ENCODE measurements around the gene INO80B.
"Not testable (repeated sequence)": the region's sequence is repeated elsewhere in the genome, so short reads cannot be mapped to it uniquely, and the experiment has no call there.

Gene INO80B

DNA sequence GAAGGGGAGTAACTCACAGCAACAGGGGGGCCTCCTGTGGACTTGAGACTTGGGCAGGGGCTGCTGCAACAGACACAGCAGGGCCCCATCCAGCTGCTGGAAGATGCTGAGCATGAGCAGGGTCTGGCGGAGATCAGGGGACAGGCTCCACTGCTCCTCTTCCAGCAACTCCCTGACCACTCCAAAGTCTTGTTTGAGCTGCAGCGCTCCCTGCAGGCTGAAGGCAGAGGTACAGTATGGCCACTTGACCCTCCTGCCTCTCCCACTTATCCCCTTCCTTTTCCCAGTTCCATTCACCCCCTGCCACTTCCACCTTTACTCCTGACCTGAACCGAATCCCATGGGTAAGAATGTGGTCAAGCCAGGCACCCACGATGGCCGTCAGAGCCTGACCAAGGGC lies 20.0 kb downstream of the INO80B start:
- DNase-seq (ENCODE audit: low read depth in 3 of 3, low spot score in 1 of 3), result no peak

DNA sequence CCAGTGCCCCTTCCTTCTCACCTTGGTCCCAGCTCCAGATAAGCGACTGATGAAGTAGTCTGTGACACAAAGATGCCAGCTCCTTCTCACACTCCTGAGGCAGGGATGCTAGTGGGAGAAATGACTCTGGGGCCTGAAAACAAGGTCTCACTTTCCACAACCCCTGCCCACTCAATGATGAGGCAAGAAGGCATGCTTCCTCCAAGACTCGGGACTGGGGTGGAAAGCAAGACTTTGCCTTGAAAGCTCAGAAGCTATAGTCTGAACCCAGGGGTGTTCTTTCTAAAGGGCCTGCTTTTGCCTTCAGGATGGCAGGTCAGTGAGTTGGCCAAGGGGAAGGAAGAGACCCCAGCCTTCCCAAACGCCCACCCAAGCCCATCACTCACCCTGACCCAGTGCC lies 26.5 kb downstream of the INO80B start:
- no peak for DNase-seq (ENCODE audit: low read depth in 3 of 3, low spot score in 1 of 3)

DNA sequence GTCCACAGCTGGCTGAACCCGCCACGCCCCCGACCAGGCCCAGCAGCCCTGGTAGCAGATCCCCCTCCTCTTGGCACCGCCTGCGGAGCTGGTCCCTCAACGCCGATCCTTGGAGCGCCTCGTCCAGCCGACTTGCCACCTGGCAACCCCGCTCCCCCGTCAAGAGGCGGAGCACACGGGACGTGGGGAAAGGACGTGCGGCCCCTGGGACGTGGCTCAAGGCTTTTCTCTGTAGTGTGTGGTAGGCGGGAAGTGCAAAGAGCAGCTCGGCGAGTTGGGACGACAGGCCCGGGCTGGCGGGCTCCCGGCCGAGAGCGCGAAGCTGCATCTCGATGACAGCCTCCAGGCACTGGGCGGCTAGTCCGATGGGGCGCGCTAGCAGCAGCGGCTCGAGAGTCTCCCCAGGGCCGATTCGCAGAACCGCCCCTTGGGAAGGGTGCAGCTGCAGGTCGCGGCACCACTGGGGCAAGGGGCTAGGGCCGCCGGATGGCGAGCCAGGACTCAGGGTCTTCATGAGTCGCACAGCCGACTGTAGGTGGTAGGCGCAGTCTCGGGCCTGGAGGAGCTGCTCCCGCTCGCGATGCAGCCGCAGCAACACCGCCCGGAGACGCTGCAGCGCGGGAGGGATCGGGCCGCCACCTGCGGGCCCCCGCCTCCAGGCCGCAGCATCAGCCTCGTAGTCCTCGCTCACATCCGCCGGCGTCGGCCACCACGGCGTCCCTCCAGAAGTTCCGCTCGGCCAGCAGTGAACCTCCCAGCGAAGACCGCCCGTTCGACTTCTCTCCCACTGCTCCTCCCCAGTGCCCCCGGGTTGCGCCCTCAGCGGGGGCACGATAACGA lies 27.3 kb downstream of the INO80B start:
- no peak for DNase-seq (ENCODE audit: low read depth in 3 of 3, low spot score in 1 of 3)

DNA sequence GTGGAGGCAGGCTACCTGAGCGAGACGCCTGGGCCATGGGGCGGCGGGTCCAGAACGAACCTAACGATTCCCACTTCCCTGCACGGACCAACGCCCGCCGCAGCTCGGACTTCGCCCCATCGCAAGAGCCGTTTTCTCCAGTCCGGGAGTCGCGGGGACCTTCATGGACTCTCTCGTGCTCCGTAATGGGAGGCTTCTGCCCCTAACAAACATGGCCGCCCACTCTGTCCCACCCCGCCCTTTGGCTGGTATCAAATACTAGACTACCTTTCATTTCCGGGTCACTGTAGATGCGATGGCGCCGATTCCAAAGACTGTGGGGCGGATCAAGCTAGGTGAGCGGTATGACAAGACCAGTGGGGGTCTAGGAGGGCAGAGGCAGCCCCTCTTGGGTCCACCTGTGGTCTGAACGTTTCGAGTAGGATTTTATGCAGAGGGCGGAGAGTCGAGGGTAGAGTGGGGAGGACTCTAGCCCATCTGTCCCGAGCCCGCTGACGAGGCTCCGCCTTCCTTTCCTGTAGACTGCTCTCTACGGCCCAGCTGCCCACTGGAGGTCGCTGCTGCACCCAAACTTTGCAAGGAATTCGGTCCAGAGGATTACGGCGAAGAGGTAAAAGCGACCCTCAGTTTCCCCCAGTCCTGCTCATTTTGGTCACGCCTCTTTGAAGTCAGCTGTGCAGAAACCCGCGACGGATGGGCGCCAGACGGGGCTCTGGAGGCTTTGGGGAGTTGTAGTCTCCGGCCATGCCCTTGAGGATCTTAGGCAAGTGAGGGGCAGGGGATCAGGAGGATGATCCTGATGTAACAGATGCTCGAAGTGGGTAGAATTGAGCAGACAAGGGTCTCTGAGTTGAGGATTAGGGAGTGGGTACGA lies 28.2 kb downstream of the INO80B start, which contains the start of the genes CCDC142 and TTC31:
CCDC142 (minus strand) TSS at position 198 of the 874 bp plus-strand sequence; CDS start at position 37, 161 bp downstream.
TTC31 (plus strand) TSS at position 281 of the 874 bp plus-strand sequence; CDS start at position 296, 15 bp downstream.
- DNase-seq (ENCODE audit: low read depth in 3 of 3, low spot score in 1 of 3), result peak; percentile 78 to 83 (median 80)

DNA sequence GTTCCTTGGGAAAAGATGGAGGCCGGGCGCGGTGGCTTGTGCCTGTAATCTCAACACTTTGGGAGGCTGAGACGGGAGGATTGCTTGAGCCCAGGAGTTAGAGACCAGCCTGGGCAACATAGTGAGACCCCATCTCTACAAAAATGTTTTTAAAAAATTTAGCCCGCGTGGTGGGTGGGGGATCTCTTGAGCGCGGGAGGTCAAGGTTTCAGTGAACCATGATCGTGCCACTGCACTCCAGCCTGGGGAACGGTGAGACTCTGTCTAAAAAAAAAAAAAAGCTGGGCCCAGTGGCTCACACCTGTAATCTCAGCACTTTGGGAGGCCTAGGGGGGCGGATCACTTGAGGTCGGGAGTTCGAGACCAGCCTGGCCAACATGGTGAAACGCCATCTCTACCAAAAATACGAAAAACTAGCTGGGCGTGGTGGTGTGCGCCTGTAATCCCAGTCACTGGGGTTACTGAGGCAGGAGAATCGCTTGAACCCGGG lies 28.8 kb downstream of the INO80B start:
- not testable (repeated sequence) for DNase-seq (ENCODE audit: low read depth in 3 of 3, low spot score in 1 of 3)

DNA sequence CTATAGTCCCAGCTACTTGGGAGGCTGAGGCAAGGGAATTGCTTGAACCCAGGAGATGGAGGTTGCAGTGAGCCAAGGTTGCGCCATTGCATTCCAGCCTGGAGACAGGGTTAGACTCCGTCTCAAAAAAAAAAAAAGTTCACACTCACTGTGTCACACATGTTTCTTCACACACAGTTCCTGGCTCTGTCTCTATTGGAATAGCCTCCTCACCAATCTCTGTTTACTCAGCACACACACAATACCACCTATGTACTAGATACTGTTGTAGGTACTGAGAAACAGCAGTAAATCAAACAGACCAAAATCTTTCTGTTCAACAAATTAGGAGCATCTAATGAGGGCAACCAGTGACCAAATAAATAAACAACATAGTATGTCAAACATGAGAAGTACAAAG lies 31.3 kb downstream of the INO80B start:
- no peak for DNase-seq (ENCODE audit: low read depth in 3 of 3, low spot score in 1 of 3)

DNA sequence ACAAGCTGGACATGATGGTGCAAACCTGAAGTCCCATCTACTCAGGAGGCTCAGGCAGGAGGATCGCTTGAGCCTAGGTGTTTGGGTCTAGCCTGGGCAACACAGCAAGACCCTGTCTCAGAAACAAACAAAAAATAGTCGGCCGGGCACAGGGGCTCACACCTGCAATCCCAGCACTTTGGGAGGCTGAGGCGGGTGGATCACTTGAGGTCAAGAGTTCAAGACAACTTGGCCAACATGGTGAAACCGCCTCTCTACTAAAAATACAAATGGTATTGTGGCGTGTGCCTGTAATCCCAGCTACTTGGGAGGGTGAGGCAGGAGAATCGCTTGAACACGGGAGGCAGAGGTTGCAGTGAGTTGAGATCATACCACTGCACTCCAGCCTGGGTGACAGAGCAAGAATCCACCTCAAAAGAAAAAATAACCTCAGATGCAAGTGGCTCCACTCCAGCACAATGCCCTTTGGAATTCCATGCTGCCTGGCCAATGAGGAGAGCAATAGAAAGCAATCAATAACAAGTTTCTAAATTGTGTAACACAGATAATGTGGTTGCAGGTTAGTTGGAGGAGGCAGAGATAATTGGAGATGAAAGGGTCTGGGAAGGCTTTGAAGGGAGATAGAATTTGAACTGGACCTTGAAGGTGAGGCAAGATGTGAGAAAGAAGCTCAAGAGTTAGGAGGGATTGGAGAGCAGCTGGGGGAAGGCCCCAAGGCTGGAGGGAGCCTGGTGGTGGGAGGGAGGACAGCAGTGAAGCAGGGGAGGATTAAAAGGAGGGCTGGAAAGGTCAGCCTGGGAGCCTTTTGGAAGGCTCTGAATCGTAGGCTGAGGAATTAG lies 34.0 kb downstream of the INO80B start:
- no peak for DNase-seq (ENCODE audit: low read depth in 3 of 3, low spot score in 1 of 3)

DNA sequence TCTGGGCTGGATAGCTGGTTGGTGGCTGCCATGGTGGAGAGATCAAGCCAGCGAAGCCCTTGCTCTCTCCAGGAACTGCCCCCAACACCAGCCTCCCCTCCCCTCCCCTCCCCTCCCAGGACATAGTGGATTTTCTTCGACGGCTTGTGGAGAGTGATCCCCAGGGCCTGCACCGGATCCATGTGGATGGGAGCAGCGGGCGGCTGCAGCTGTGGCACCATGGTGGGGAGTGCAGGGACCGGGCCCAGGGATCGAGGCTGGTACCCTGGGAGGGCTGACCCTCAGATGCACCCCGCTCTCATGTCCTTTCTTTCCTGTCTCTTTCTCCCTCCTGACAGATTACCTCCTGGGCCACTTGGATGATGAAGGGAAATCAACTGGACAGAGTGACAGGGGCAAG lies 35.0 kb downstream of the INO80B start:
- DNase-seq (ENCODE audit: low read depth in 3 of 3, low spot score in 1 of 3), result no peak

DNA sequence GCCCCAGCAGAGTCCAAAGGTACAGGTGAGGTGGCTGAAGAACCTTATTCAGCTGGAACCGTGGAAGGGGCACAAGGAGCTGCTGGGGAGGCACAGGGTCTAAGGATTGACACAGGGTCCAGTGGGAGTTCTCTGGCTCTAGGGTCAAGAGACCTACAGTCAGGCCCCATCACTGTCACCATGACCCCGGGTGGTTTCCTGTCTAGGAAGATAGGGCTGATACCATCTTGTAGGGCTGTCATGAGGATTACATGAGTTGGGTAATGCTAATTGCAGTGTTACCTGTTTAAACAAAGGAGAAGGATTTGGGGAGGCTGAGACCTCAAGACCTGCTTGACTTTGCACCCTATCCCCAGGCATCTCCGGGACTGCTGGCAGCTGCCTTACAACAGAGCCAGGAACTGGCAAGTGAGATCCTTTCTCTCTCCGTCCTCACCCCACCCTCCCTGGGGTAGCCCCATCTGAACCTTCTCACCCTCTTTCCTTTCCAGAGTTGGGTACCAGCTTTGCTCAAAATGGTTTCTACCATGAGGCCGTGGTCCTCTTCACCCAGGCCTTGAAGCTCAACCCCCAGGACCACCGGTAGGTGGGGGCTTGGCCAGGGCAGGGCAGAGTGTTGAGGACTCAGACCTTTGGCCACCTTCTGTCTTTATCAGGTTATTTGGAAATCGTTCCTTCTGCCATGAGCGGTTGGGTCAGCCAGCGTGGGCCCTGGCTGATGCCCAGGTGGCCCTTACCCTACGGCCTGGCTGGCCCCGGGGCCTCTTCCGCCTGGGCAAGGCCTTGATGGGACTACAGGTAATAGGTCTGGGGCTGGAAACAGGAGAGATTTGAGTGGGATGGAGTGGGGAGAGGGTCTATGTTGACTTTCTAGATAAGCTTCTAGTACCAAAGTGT lies 37.0 kb downstream of the INO80B start:
- no peak for DNase-seq (ENCODE audit: low read depth in 3 of 3, low spot score in 1 of 3)

DNA sequence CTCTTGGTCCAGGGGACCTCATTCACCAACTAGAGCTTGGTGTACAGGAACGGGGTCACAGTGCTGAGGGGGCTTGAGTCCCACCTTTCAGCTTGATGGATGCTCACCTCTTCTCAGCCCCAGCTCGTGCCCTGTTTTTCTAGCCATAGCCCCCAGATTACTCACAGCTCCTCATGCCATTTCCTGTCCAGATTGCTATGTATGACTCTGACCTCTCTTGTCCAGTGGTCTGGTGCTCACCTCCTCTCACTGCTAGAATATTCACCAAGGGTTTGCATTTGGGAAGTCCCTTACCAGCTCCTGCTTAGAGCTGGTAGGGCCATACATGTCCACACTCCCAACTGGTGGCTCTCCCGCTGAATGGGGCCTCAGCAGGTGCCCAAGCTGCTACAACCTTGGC lies 38.7 kb downstream of the INO80B start:
- DNase-seq (ENCODE audit: low read depth in 3 of 3, low spot score in 1 of 3), result no peak

DNA sequence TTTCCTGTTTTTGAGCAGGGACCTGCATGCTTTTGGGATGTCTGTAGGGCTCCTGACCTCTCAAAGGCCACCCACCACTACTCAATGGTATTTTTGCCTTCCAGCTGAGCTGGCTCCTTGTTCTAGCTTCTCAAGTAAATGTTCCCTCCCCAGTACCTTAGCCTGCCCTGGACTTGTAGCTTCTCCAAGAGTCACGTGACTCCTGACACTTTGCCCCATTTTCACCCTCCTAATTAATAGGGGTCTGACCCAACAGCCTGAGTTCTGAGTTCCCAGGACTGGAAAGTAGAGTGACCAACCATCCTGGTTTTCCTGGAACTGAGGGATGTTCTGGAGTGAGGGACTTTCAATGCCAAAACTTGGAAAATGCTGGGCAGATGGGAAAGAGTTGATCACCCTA lies 40.6 kb downstream of the INO80B start:
- no peak for DNase-seq (ENCODE audit: low read depth in 3 of 3, low spot score in 1 of 3)

DNA sequence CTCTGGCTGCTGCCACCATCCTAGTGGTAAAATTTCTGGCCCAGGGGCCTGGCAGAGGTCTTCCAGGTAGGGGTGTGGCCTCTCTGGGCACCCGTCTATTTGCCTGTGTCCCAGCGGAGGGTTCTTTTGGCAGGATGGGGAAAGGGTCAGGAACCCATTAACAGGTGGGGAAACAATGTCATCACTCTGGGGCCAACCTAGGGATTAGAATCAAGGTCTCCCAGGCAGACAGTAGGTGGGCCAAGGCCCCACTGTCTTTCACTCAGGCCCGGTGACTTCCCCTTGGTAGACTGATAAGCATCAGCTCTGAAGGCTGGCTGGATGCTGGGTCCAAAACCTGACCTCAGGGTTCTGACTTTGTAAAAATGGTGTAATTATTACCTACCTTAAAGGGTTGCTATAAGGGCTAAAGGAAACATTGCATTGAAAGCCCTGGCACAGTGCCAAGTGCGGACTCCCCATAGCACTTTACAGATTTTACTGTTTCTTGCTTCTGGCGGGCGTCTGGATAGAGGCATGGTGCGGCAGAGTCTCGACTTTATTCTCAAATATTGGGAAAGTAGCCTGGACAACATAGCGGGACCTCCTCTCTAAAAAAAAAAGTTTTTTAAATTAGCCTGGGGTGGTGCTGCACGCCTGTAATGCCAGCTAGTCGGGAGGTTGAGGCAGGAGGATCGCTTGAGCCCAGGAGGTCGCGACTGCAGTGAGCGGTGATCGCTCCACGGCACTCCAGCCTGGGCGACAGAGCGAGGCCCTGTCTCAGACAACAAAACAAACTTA lies 42.3 kb downstream of the INO80B start:
- DNase-seq (ENCODE audit: low read depth in 3 of 3, low spot score in 1 of 3), result no peak

DNA sequence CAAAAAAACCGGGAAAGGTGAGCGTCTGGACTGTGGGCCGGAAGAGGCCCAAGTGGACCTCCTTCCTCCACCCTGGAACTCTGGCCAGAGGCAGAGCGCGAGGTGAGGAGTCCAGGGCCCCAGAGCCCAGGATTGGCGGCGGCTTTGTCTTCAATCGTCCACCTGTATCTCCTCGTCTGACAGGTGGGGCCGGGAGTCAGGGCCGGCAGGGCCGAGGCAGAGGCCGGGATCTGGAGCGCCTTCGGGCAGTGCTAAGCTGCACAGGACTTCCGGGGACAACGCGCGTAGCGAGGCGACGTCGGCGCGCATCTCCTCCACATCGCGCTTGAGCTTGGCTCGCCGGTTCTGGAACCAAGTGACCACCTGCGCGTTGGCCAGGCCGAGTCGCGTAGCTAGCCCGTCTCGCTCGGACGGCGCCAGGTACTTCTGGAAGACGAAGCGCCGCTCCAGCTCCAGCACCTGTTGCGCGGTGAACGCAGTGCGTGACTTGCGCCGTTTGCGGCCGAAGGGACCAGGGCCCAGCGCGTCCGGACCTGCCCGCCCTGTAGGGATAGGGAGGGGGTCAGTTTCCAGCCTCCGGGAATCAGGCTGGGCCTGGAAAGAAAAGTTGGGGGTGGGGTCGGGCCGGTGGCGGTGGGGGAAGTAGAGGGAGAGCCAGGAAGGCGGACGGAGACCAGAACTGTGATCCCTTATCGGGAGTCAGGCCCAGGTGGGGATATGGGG lies 43.1 kb downstream of the INO80B start:
- no peak for DNase-seq (ENCODE audit: low read depth in 3 of 3, low spot score in 1 of 3)

DNA sequence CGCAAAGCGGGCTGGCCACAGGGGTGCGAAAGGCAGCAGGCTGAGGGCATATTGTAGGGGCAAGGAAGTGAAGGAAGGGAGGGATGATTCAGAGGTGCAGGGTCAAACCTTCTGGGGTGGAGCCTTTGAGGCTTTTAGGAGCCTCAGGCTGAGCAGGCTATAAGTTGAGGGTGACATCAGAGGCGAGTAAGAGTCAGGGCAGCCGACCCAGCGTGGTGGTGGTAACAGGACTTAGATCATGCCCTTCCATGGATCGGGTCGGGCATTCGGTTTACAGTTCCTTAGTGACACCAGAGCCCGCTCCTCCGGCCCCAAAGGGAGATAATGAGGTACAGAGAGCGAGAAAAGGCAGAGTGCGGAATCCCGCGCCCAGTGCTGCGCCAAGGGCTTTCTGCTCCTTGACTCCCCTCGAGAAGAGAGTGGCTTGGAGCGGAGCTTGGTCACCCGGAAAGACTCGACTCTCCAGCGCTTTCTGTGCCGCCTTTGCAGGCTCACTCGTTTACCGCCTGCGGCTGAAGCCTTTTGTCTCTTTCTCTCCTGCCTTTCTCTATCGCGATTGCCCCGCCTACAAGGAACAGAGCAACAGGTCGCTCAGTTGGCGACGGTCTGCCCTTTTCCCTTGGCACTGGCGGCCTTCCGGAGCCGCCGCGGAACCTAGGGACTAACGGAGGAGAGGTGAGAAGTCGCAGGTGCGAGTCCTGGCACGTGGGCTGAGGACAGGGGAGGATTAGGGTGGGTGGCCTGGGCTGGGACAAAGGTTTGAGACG lies 43.8 kb downstream of the INO80B start:
- DNase-seq (ENCODE audit: low read depth in 3 of 3, low spot score in 1 of 3), result no peak

DNA sequence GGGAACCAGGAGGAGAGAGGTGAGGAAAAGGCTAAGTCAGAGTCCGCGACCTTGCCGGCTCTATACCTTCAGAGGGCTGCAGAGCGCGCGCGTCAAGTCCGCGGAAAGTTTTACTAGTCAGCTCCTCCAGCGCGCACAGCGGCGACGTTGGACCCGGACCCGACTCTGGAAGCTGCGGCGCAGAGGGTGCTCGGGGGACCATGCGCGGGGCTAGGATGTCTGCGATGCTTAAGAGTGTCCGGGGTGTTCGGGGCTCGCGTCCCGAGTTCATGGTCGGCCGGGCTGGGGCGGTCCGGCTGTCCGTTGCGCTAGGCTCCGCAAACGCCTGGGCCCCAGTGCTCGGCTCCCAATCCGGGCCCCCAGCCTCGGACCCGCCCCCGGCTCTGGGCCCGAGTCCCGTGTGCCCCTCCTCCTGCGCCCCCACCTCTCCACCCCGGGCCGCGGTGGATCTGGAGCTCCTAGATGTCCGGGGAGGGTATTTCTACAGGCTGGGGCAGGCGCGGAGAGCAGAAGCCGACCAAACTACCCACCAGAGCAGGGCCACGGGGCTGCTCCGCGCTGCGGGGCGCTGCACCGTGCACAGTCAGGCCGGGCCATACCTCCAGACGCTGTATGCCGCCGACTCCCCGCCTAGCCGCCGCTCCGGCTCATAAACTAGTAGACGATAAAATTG lies 44.5 kb downstream of the INO80B start, which contains the start of gene LBX2:
LBX2 (minus strand) TSS at position 337 of the 673 bp plus-strand sequence; CDS start at position 271, 66 bp downstream.
- DNase-seq (ENCODE audit: low read depth in 3 of 3, low spot score in 1 of 3), result no peak

DNA sequence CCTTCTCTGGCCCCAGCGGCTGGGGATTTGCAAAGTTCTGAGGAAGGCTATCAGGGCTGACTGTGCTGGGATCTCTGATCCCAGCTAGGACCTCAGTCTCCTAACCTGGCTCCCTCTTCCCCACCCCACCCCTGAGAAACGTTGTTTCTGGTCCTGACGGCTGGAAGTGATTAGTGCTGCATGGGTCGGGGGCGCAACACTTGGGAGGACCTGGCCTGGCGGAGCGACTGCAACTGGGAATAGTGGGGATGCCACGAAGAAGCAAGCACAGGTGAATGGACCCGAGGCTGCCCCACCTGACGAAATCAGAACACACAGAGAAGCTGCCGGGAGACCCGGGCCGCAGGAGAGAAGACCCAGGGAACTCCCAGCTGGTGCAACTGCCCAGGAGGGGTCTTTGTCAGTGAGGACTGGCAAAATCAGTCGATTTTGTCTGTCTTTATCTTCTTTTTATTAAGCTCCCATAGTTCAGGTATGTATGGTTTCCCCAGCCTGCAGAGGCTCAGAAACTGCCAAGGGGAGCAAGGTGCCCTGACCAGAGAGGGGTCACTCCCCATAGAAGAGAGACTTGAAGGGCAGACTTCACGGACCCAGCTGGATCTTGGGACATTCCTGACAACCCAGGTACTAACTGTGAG lies 45.2 kb downstream of the INO80B start:
- no peak for DNase-seq (ENCODE audit: low read depth in 3 of 3, low spot score in 1 of 3)

DNA sequence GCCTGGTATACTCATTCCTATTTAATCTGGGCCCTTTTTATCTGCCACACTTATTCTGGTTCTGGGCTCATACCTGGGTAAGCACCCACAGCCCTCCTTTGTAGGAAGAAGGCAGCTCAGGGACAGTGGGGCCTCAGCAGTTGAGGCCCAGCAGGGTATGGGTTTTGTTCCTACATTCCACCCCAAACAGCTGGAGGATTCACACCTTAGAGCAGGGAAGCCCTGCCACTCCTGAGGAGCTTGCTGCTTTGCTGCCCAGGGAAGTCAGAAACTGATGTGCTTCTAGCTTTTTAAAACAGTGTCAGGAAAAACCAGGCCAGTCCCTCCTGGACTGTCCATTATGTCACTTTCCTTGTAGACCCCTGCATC lies 45.7 kb downstream of the INO80B start:
- no peak for DNase-seq (ENCODE audit: low read depth in 3 of 3, low spot score in 1 of 3)

Data from stimulated activated CD4-positive, alpha-beta T cell treated with anti-CD3 and anti-CD28 coated beads, TNF-alpha, amount 100 ng/mL, for 1 hour (primary cell).